Glutamatergic neuron (in vitro differentiated cells): ENCODE results near the gene LHCGR. TPM values are rescaled to one million over a fixed set of nuclear protein-coding genes. Genes with fewer than 3 reads are reported as not detected.

Source experiments
- DNase-seq: peaks from one replicate; pipeline ENCODE4 v3.0.0; 2022
- H3K27ac Mint-ChIP-seq: one replicate; pipeline ENCODE4 v1.8.0; 2020; ENCODE audit warnings: mild to moderate bottlenecking, mixed read lengths, inconsistent platforms; ENCODE audit not compliant: unreplicated experiment
- H3K27me3 Mint-ChIP-seq: one replicate; pipeline ENCODE4 v1.8.0; 2020; ENCODE audit warnings: mild to moderate bottlenecking, moderate library complexity, mixed read lengths, inconsistent platforms; ENCODE audit not compliant: unreplicated experiment
- H3K36me3 Mint-ChIP-seq: one replicate; pipeline ENCODE4 v1.8.0; 2020; ENCODE audit warnings: mild to moderate bottlenecking, mixed read lengths, inconsistent platforms; ENCODE audit not compliant: unreplicated experiment
- H3K4me1 Mint-ChIP-seq: one replicate; pipeline ENCODE4 v1.8.0; 2020; ENCODE audit warnings: mild to moderate bottlenecking, low read depth, mixed read lengths, inconsistent platforms; ENCODE audit not compliant: unreplicated experiment
- H3K4me3 Mint-ChIP-seq: one replicate; pipeline ENCODE4 v1.8.0; 2020; ENCODE audit warnings: mild to moderate bottlenecking, mixed read lengths, inconsistent platforms; ENCODE audit not compliant: unreplicated experiment
- H3K9me3 Mint-ChIP-seq: one replicate; pipeline ENCODE4 v1.8.0; 2020; ENCODE audit warnings: mild to moderate bottlenecking, moderate library complexity, mixed read lengths, inconsistent platforms; ENCODE audit not compliant: unreplicated experiment
- CTCF ChIP-seq: fragments of 200-600 bp; sonication (generic); IDR thresholded peaks from one replicate; pipeline ENCODE4 v1.5.0; 2021; ENCODE audit not compliant: partially characterized antibody, unreplicated experiment
- total RNA-seq: library from RNA; stranded (reverse); fragmentation: NEBNext Ultra II Directional; extraction: Animal tissue kit (Norgen Biotek cat#: 25700); gene quantifications from one replicate; pipeline ENCODE4 v1.2.1, GENCODE V29; 2021; ENCODE audit not compliant: unreplicated experiment

The LHCGR gene
- total RNA-seq, 1 donor from 2014 or later: not detected

DNA sequence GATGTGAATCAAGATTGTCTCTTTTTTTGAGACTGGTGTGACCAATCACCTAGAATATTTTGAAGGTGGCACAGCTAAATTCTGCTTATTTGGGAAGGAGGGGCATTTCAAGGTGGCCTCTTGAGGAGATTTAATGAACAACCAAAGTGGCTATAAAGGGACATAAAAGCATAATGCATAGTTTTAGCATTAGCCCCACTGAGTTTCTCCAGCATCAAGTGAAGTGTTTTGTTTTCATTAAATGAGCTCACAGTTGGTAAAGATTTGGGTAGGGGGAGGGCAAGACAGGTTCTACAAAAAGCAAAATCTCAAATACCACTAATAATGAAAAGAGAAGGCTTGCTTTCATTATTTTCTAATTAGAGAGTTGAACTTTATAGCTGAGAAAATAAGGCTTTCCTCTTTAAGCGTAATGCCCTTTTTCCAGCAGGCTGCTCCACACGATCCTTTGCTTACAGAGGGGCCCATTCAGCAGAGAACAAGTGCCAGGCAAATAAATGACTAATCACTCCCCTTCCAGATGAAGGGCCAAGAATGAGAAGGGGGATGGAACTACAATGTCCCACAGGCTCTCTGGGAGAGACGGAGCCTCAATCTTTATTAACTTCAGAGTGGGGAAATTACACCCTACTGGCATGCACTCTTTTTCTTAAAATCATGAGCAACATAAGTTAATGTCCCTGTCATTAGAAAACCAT is 35.9 kb downstream of the LHCGR start:
- H3K4me3 Mint-ChIP-seq: no peak overlapping the region
- H3K27ac Mint-ChIP-seq: no peak overlapping the region
- no peaks in the 10 kb centered on the region for H3K27me3 Mint-ChIP-seq
- H3K4me1 Mint-ChIP-seq: no peaks in the 10 kb centered on the region
- no peak for TF ChIP-seq CTCF
- H3K36me3 Mint-ChIP-seq: no peaks in the 10 kb centered on the region
- no peak for DNase-seq
- H3K9me3 Mint-ChIP-seq: no peaks in the 10 kb centered on the region

- Mint-ChIP-seq H3K27ac (no peak overlapping the region), H3K4me3 (no peak overlapping the region), H3K27me3 (no peaks in the 10 kb centered on the region), H3K9me3 (no peaks in the 10 kb centered on the region), H3K36me3 (no peaks in the 10 kb centered on the region), H3K4me1 (no peaks in the 10 kb centered on the region)
- TF ChIP-seq CTCF: no peak
- no peak for DNase-seq
Observed at GRCh38 chr2:48717846-48718245, 37.7 kb downstream of the LHCGR start.

DNA sequence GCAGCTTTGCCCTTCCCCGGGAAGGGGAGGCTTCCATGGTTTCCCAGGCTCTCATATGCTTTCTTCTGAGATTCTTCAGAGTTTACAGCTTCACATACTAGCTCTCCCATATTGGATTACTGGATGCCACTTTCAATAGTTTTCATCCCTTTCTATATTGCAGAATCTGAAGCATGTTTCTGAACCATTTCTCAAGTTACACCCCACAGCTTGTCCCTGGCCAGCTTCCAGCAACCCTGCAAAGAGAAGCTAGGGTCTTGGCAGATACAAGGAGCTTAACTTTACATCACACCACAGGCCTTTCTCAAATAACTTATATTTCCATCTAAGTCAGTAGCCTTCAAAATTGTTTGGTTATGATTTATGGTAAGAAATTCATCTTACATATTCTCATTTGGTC is 39.6 kb downstream of the LHCGR start:
- Mint-ChIP-seq H3K9me3 (peaks cover under 1% of the 10 kb centered on the region), H3K4me3 (no peak overlapping the region), H3K4me1 (no peaks in the 10 kb centered on the region), H3K27ac (no peak overlapping the region), H3K27me3 (peaks cover under 1% of the 10 kb centered on the region), H3K36me3 (no peaks in the 10 kb centered on the region)
- no peak for TF ChIP-seq CTCF
- no peak for DNase-seq

DNA sequence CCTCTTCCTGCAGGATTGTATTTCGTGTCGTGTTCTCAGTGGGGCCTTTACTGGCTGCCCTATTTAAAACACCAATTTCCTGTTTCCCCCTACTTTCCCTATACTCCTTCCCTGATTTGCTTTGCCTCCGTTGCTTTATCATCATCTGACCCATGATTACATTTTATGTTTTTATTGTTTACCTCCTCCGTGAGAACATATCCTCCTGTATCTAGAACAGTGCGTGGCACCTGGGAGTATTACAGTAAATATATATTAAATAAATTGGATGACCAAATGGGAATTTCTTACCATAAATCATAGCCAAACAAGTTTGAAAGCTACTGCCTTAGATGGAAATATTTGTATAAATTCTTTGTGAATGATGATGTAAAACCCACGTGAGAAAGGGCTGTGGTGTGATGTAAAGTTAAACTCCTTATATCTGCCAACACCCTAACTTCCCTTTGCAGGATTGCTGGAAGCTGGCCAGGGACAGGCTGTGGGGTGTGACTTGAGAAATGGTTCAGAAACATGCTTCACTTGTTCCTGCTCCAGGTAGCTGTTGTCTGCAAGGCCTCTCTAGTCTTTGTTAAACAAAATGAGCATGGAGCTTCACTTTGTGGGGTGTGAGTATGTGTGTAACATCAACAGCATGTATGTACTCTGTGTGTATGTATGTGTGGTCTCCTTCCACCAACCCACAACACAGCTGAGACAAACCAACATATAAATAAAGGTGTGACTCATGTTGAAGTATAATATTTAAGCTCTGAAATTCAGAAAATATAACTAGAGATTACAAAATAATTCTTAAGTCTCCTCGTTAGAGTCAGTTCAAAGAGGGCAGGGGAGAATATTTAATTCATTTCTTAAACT is 40.3 kb downstream of the LHCGR start:
- Mint-ChIP-seq H3K27ac (no peak overlapping the region), H3K4me1 (no peaks in the 10 kb centered on the region)

More for the DNA sequence above, 40.3 kb downstream of the LHCGR start:
- TF ChIP-seq CTCF: no peak
- H3K36me3 Mint-ChIP-seq: no peaks in the 10 kb centered on the region
- no peak overlapping the region for H3K4me3 Mint-ChIP-seq
- peaks cover 2% of the 10 kb centered on the region for H3K9me3 Mint-ChIP-seq
- peaks cover 1% of the 10 kb centered on the region for H3K27me3 Mint-ChIP-seq
- DNase-seq: no peak
